GM23338 (cell line): ENCODE data around the gene CLIC5. TPM values are rescaled to one million over a fixed set of nuclear protein-coding genes. Genes with fewer than 3 reads are reported as not detected.

Experiments used
- ATAC-seq: fragments of 200-7000 bp; cut with Tn5 transposase; 3 replicates; pipeline ENCODE4 v1.9.1; 2020
- DNase-seq: peaks from one replicate; pipeline ENCODE4 v3.0.0-alpha.2; 2015; ENCODE audit warnings: low spot score
- H2AFZ ChIP-seq: fragments of 200-600 bp; sonication (generic); 2 replicates; pipeline ENCODE4 v1.8.0; 2016; ENCODE audit warnings: antibody characterized with exemption, mild to moderate bottlenecking, moderate library complexity
- H3F3A ChIP-seq: fragments of 200-600 bp; sonication (generic); replicated peaks from 2 replicates; pipeline ENCODE4 v1.8.0; 2017; ENCODE audit warnings: antibody characterized with exemption, mixed run types, low read depth
- H3K27ac ChIP-seq: fragments of 200-600 bp; sonication (generic); 2 replicates; pipeline ENCODE4 v1.6.1; 2016; ENCODE audit warnings: low read depth
- H3K27me3 ChIP-seq: fragments of 200-600 bp; sonication (generic); 2 replicates; pipeline ENCODE4 v1.8.0; 2016; ENCODE audit warnings: mild to moderate bottlenecking, mixed run types, moderate library complexity; ENCODE audit not compliant: insufficient read depth
- H3K36me3 ChIP-seq: fragments of 200-600 bp; sonication (generic); 2 replicates; pipeline ENCODE4 v1.8.0; 2016; ENCODE audit warnings: mild to moderate bottlenecking; ENCODE audit not compliant: insufficient read depth
- H3K4me1 ChIP-seq: fragments of 200-600 bp; sonication (generic); 2 replicates; pipeline ENCODE4 v1.8.0; 2016; ENCODE audit warnings: mild to moderate bottlenecking, moderate library complexity; ENCODE audit not compliant: insufficient read depth
- H3K4me2 ChIP-seq: fragments of 200-600 bp; sonication (generic); 2 replicates; pipeline ENCODE4 v1.7.1; 2017; ENCODE audit warnings: mixed run types
- H3K4me3 ChIP-seq: fragments of 200-600 bp; sonication (generic); 2 replicates; pipeline ENCODE4 v1.6.1; 2016; ENCODE audit warnings: mixed run types
- H3K79me2 ChIP-seq: fragments of 200-600 bp; sonication (generic); replicated peaks from 2 replicates; pipeline ENCODE4 v1.8.0; 2017; ENCODE audit warnings: mild to moderate bottlenecking; ENCODE audit not compliant: insufficient read depth
- H3K9me2 ChIP-seq: fragments of 200-600 bp; sonication (generic); 2 replicates; pipeline ENCODE4 v1.8.0; 2017; ENCODE audit not compliant: insufficient read depth
- H4K20me1 ChIP-seq: fragments of 200-600 bp; sonication (generic); replicated peaks from 2 replicates; pipeline ENCODE4 v1.8.0; 2017; ENCODE audit warnings: mild to moderate bottlenecking; ENCODE audit not compliant: insufficient read depth
- H3K27ac Mint-ChIP-seq: 2 replicates; pipeline ENCODE4 v1.8.0; 2020; ENCODE audit warnings: inconsistent platforms, mild to moderate bottlenecking, moderate library complexity, mixed read lengths
- H3K27me3 Mint-ChIP-seq: 3 replicates; pipeline ENCODE4 v1.8.0; 2022; ENCODE audit warnings: low read depth, mild to moderate bottlenecking, moderate library complexity, mixed read lengths, inconsistent platforms; ENCODE audit not compliant: insufficient read depth, poor library complexity
- H3K36me3 Mint-ChIP-seq: 3 replicates; pipeline ENCODE4 v1.8.0; 2021; ENCODE audit warnings: low read depth, mild to moderate bottlenecking, inconsistent platforms, moderate library complexity, mixed read lengths
- H3K4me1 Mint-ChIP-seq: 3 replicates; pipeline ENCODE4 v1.8.0; 2020; ENCODE audit warnings: mild to moderate bottlenecking, inconsistent platforms, mixed read lengths
- H3K4me3 Mint-ChIP-seq: 3 replicates; pipeline ENCODE4 v1.8.0; 2021; ENCODE audit warnings: moderate library complexity, mild to moderate bottlenecking, inconsistent platforms, mixed read lengths
- H3K9me3 Mint-ChIP-seq: 3 replicates; pipeline ENCODE4 v1.8.0; 2020; ENCODE audit warnings: moderate library complexity, mild to moderate bottlenecking, inconsistent platforms, mixed read lengths
- ETS1 ChIP-seq: IDR thresholded peaks from 2 replicates; pipeline ENCODE4 v1.6.1; 2016; ENCODE audit warnings: antibody characterized with exemption
- EZH2phosphoT487 ChIP-seq: fragments of 200-600 bp; sonication (generic); IDR thresholded peaks from one replicate; pipeline ENCODE4 v1.8.1; 2018; ENCODE audit warnings: antibody characterized with exemption; ENCODE audit not compliant: unreplicated experiment
- NANOG ChIP-seq: IDR thresholded peaks from 2 replicates; pipeline ENCODE4 v1.6.1; 2016; ENCODE audit warnings: antibody characterized with exemption, borderline replicate concordance
- REST ChIP-seq: IDR thresholded peaks from one replicate; pipeline ENCODE4 v1.6.1; 2018; ENCODE audit warnings: antibody characterized with exemption; ENCODE audit not compliant: unreplicated experiment
- ZNF331 ChIP-seq: fragments of 250-450 bp; sonication (Bioruptor Pico); IDR thresholded peaks from 2 replicates; pipeline ENCODE4 v1.5.0; 2020; ENCODE audit warnings: low read depth, mild to moderate bottlenecking, moderate library complexity
- polyA plus RNA-seq: library from polyadenylated mRNA; unstranded; fragments of >200 nt; fragmentation: Nextera tagmentation; extraction: Ambion mirVana; gene quantifications from 2 replicates; pipeline ENCODE4 v1.2.1, GENCODE V29; 2016
- total RNA-seq: library from RNA; depleted of rRNA; stranded (reverse); fragments of >200 nt; shearing (Covaris generic); gene quantifications from 2 replicates; pipeline ENCODE4 v1.2.3, GENCODE V29; 2014
- TF ChIP-seq, protein P1 (sequence below), 2 experiments: fragments of 200-600 bp in 1 of 2; sonication (generic) in 1 of 2; conservative IDR thresholded peaks; 2 replicates each; pipeline versions ENCODE4 v1.5.1 to v1.6.1; 2016 to 2017; ENCODE audit warnings: antibody characterized with exemption in 2 of 2, low read depth in 2 of 2, mild to moderate bottlenecking in 2 of 2, moderate library complexity in 1 of 2
- TF ChIP-seq, protein P2 (sequence below): fragments of 250-450 bp; sonication (Bioruptor Pico); IDR thresholded peaks from 2 replicates; pipeline ENCODE4 v1.5.0; 2020; ENCODE audit warnings: mild to moderate bottlenecking, moderate library complexity

CLIC5 gene
- total and polyA plus RNA-seq, 2 experiments from 2014 or later, result 0.08 TPM; not detected in 1

GRCh38 chr6:46011188-46012085, 4.2 kb downstream of the CLIC5 start:
- Histone ChIP-seq H3K36me3 (no peaks in the 10 kb centered on the region), H3K27ac (no peak overlapping the region), H4K20me1 (no peaks in the 10 kb centered on the region), H3K9me2 (peaks cover 7% of the 10 kb centered on the region; the same call in 1 of the 2 replicates), H3K4me1 (peaks cover 21% of the 10 kb centered on the region), H3K27me3 (peaks cover 26% of the 10 kb centered on the region), H3K4me3 (no peak overlapping the region), H3F3A (peaks cover 5% of the 10 kb centered on the region; the same call in 1 of the 2 replicates), H2AFZ (no peak overlapping the region), H3K79me2 (no peaks in the 10 kb centered on the region), H3K4me2 (no peak overlapping the region)
- no peak for DNase-seq
- TF ChIP-seq EZH2phosphoT487 (no peak), NANOG (no peak), ZNF331 (CRISPR knock-in tag) (no peak), REST (no peak), ETS1 (no peak)
- TF ChIP-seq, protein P1, sequence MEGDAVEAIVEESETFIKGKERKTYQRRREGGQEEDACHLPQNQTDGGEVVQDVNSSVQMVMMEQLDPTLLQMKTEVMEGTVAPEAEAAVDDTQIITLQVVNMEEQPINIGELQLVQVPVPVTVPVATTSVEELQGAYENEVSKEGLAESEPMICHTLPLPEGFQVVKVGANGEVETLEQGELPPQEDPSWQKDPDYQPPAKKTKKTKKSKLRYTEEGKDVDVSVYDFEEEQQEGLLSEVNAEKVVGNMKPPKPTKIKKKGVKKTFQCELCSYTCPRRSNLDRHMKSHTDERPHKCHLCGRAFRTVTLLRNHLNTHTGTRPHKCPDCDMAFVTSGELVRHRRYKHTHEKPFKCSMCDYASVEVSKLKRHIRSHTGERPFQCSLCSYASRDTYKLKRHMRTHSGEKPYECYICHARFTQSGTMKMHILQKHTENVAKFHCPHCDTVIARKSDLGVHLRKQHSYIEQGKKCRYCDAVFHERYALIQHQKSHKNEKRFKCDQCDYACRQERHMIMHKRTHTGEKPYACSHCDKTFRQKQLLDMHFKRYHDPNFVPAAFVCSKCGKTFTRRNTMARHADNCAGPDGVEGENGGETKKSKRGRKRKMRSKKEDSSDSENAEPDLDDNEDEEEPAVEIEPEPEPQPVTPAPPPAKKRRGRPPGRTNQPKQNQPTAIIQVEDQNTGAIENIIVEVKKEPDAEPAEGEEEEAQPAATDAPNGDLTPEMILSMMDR (conservative IDR thresholded peaks at IDR 0.05; ENCODE audit: low read depth in 2 of 2), result no peak
- TF ChIP-seq, protein P2, sequence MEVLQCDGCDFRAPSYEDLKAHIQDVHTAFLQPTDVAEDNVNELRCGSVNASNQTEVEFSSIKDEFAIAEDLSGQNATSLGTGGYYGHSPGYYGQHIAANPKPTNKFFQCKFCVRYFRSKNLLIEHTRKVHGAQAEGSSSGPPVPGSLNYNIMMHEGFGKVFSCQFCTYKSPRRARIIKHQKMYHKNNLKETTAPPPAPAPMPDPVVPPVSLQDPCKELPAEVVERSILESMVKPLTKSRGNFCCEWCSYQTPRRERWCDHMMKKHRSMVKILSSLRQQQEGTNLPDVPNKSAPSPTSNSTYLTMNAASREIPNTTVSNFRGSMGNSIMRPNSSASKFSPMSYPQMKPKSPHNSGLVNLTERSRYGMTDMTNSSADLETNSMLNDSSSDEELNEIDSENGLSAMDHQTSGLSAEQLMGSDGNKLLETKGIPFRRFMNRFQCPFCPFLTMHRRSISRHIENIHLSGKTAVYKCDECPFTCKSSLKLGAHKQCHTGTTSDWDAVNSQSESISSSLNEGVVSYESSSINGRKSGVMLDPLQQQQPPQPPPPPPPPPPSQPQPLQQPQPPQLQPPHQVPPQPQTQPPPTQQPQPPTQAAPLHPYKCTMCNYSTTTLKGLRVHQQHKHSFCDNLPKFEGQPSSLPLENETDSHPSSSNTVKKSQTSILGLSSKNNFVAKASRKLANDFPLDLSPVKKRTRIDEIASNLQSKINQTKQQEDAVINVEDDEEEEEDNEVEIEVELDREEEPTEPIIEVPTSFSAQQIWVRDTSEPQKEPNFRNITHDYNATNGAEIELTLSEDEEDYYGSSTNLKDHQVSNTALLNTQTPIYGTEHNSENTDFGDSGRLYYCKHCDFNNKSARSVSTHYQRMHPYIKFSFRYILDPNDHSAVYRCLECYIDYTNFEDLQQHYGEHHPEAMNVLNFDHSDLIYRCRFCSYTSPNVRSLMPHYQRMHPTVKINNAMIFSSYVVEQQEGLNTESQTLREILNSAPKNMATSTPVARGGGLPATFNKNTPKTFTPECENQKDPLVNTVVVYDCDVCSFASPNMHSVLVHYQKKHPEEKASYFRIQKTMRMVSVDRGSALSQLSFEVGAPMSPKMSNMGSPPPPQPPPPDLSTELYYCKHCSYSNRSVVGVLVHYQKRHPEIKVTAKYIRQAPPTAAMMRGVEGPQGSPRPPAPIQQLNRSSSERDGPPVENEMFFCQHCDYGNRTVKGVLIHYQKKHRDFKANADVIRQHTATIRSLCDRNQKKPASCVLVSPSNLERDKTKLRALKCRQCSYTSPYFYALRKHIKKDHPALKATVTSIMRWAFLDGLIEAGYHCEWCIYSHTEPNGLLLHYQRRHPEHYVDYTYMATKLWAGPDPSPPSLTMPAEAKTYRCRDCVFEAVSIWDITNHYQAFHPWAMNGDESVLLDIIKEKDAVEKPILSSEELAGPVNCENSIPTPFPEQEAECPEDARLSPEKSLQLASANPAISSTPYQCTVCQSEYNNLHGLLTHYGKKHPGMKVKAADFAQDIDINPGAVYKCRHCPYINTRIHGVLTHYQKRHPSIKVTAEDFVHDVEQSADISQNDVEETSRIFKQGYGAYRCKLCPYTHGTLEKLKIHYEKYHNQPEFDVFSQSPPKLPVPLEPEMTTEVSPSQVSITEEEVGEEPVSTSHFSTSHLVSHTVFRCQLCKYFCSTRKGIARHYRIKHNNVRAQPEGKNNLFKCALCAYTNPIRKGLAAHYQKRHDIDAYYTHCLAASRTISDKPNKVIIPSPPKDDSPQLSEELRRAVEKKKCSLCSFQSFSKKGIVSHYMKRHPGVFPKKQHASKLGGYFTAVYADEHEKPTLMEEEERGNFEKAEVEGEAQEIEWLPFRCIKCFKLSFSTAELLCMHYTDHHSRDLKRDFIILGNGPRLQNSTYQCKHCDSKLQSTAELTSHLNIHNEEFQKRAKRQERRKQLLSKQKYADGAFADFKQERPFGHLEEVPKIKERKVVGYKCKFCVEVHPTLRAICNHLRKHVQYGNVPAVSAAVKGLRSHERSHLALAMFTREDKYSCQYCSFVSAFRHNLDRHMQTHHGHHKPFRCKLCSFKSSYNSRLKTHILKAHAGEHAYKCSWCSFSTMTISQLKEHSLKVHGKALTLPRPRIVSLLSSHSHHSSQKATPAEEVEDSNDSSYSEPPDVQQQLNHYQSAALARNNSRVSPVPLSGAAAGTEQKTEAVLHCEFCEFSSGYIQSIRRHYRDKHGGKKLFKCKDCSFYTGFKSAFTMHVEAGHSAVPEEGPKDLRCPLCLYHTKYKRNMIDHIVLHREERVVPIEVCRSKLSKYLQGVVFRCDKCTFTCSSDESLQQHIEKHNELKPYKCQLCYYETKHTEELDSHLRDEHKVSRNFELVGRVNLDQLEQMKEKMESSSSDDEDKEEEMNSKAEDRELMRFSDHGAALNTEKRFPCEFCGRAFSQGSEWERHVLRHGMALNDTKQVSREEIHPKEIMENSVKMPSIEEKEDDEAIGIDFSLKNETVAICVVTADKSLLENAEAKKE (CRISPR knock-in tag), result no peak
- H3K27ac Mint-ChIP-seq, result no peak overlapping the region
- H3K9me3 Mint-ChIP-seq, result peaks cover 1% of the 10 kb centered on the region; the same call in 1 of the 3 replicates
- no peak for ATAC-seq
- peaks cover 35% of the 10 kb centered on the region for H3K27me3 Mint-ChIP-seq
- no peak overlapping the region for H3K4me3 Mint-ChIP-seq
- no peaks in the 10 kb centered on the region; the same call in 2 of the 3 replicates for H3K36me3 Mint-ChIP-seq
- peaks cover 34% of the 10 kb centered on the region for H3K4me1 Mint-ChIP-seq
